Activated CD4-positive, alpha-beta T cell treated with anti-CD3 and anti-CD28 coated beads, Interleukin-2, amount 50 U/mL, for 48 hours (primary cell): ENCODE measurements around the gene AEN.
A peak's percentile ranks its signal among the peaks of the same experiment; 100 is the strongest.

ENCODE experiments used
- DNase-seq, 2 experiments: peaks; one replicate each; pipeline ENCODE4 v3.0.0-alpha.2; 2020

Gene AEN

DNA sequence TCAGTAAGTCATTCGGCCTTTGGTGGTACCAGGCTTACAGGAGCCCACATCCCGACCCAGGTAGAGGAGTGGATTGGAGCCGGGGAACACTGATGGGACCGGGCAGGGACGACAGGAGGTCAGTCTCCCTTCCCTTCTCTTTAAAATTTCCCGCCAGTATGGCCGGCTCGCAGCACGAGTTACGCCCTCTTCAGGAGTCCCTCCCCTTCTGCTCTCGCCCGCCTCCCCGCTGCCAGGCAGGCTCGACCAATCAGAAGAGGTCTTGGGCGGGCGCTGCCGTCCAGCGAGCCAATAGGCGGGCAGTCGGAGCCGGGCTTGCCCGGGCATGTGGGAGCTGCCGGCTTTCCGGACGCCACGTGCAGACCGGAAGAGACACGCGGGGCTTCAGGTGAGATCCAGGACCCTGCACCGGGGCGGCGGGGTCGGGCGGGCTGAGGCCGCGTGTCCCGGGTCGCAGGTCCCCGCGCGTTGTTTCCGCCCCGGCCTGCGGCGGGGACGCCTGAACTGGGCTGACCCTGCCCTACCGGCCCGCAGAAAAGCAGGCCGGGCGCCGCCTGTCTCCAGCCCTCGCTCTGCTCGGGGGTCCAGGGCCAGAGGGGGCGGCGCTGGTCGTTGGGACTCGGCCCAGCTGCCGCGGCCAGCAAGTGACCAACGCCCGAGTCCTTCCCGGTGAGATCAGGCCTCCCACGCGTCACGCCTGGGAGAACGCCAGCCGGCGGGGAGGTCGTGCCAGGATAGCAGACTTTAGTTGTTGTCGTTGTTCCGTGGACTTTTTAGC lies at the start of gene AEN:
AEN (plus strand) TSS at position 346 of the 778 bp plus-strand sequence. CDS start 4,870 bp downstream, outside the sequence.
- DNase-seq = peak; percentile 93 to 95

DNA sequence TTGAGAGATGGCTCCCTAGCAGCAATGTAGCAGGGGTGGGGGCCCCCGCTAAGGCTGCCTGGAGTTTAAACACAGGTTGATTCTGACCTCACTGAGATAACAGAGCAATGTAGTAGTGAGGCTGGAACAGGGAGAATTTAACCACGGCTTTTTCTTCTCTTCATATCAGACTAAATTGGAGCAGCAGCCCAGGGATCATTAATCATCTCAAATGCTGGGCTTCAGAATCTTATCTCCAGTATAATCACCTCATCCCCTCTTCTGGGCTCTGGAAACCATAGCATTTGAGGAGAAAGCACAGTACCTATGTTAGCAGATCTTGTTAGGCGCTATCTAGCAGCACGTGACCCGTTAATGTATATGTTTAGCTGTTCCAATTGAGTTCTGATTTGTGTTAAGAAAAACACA lies 49.3 kb upstream of the AEN start:
- DNase-seq = no peak

GRCh38 chr15:88574077-88574476 lies 47.1 kb upstream of the AEN start:
- DNase-seq = no peak

GRCh38 chr15:88574655-88575054 lies 46.5 kb upstream of the AEN start:
- DNase-seq = no peak

GRCh38 chr15:88579322-88579721 lies 41.8 kb upstream of the AEN start:
- no peak for DNase-seq

DNA sequence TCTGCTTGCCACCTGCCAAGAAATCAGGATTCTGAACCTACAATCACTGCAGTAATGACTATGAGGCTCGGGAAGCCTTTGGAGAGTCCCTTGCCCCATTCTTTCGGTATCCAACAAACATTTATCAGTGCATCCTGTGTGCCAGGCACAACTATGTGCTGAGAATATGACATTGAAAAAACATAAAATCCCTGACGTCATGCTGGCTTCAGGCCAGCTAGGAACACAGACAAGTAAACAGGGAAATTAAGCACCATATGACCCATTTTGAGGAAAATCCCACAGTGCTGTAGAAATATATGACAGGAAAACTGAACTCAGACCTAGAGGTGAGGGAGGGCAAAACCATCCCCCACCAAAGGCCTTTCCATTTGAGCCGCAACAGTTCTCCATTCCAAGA lies 40.6 kb upstream of the AEN start:
- DNase-seq = no peak

GRCh38 chr15:88586401-88587162 lies 34.6 kb upstream of the AEN start:
- DNase-seq = no peak

DNA sequence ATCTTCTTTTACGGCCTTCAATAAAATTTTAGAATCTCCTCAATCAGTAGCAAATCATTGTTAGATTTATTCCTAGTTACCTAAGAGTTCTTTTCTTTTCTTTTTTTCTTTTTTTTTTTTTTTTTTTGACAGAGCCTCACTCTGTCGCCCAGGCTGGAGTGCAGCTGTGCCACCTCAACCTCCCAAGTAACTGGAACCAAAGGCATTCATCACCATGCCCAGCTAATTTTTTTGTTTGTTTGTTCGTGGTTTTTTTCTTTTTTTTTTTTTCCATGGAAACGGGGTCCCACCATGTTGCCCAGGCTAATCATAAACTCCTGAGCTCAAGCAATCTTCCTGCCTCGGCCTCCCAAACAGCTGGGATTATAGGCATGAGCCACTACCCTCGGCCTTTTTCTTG lies 30.4 kb upstream of the AEN start:
- DNase-seq = no peak

DNA sequence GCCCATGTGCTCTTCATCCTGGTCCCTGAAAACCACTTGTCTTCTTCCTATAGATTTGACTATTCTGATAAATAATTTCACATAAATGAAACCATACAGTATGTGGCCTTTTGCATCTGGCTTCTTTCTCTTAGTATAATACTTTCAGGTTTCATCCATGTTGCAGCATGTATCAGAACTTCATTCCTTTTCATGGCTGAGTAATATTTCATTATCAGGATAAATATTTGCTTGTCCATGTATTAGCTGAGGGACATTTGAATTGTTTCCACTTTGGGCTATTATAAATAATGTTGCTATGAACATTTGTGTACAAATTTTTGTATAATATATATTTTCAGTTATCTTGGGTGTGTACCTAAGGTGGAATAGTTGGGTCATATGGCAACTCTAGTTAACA lies 29.8 kb upstream of the AEN start:
- DNase-seq = no peak

GRCh38 chr15:88603885-88604284 lies 17.3 kb upstream of the AEN start:
- DNase-seq = no peak

DNA sequence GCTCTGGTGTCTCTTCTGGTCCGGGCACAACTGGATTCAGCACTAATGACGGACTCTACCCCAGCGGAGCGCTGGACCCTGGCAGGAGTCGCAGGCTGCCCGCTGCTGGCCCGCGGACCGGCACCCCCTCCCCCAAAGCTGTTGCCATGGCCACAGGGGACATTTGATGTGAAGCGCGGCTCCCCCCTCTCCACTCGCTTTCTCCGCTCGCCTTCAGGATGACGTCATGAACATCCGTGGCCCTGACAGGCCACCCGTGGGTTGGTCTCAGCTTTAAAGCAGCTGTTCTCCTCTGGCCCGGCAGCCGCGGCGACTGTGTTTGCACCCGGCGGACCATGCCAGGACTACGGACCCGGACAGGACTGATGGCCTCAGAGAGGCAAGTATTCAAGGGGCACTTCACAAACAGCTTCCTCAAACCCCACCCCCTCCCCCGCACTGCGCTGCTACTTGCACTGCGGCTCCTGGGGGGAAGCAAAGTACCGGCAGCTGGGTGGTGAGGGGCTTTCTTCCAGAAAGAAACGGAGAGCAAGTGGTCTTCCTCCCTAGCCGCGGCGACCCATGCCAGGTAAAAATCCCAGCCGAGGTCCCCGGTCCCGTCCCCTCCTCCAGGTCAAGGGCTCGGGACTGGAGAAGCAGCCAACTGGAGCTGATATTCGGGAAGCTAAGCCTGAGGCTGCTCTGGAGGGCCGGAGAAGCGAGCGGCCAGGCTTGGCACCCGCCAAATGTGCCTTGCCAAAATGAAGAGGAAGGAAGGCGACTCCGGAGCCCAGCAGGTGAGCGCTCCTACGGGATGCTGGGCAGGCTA lies 16.6 kb upstream of the AEN start:
- DNase-seq = no peak

- peak; percentile 53 to 65 for DNase-seq
These were observed 15.7 kb upstream of the AEN start for GRCh38 chr15:88605189-88606069.

DNA sequence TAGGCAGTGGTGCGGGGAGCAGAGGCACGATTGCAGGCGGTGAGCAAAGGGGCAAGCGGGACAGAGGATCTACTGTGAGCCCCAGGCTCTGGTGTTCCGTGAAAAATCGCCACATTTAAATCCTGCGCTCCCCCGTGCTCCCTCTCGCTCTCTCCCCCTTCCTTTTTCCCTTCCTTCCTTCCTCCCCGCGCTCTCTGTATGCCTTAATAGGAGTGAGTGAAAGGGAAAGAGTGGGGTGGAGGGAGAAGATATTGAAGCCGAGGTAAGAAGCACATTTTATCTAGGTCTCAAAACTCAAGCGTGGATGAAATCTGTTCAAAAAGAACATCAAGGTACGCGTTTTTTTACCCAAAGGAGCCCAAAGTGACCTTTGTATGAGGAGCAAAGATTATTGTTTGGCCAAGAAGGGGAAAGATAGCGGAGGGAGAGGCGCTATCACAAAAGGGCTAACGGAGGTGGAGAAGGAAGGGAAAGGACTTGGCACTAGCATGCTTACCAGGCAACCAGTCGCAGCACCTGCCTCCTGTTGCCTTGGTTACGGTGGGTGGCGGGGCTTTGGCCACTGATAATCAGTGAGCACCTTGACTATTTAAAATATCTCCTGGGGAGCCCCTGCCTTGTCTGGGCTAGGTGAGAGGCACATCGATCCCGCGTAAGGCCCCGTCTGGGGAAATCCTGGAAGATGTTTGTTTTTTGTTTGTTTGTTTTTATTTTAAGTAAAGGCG lies 14.9 kb upstream of the AEN start:
- DNase-seq = no peak

- no peak for DNase-seq
These were observed 13.2 kb upstream of the AEN start for GRCh38 chr15:88607951-88608350.

GRCh38 chr15:88608607-88609181 lies 12.4 kb upstream of the AEN start:
- no peak for DNase-seq

- DNase-seq = no peak
These were observed 11.6 kb upstream of the AEN start for GRCh38 chr15:88609344-88610090.

DNA sequence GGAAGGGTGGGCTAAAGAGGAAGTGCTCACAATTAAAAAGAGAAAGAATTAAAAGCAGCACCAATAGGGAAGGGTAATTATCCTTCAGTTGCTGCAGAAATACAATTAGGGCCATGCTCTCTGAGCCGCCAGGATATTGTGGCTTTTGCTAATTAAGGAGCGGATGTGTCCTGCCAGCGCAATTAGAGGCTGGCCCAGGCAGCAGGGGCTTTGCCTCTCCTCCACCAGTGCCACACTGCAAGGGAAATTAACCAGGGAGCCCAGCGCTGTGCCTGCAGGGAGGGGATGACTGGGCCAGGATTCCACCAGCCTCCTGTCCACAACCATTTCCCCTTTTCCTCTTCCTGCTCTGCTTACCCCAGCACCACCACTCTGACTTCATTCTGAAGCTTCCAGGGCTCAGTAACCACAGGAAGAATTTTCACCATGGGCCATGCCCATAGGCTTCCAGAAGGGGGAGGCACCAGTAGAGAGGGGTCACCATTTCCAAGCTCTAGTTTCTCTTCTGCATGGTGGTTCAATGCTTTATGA lies 10.4 kb upstream of the AEN start:
- no peak for DNase-seq

DNA sequence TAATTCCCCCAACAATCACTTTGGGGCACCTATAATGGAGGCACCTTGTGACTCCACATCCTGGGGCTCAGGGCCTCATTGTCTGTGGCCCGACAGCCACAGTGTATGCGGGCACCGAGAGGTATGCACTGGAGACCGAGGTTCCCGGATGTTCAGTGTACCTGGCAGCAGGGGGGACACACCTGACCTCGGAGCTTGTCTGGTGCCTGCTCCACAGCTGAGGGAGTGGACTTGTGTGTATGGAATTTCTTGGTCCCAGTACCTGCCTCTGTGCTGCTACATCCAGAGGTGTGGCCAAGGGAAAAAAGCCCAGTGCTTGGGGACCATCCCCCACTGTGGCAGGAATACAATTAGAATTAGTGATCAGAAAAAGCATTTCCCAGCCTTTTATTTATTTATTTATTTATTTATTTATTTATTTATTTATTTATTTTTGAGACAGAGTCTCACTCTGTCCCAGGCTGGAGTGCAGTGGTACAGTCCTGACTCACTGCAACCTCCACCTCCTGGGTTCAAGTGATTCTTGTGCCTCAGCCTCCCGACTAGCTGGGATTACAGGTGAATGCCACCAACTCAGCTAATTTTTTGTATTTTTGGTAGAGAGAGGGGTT lies 8.8 kb upstream of the AEN start:
- no peak for DNase-seq

DNA sequence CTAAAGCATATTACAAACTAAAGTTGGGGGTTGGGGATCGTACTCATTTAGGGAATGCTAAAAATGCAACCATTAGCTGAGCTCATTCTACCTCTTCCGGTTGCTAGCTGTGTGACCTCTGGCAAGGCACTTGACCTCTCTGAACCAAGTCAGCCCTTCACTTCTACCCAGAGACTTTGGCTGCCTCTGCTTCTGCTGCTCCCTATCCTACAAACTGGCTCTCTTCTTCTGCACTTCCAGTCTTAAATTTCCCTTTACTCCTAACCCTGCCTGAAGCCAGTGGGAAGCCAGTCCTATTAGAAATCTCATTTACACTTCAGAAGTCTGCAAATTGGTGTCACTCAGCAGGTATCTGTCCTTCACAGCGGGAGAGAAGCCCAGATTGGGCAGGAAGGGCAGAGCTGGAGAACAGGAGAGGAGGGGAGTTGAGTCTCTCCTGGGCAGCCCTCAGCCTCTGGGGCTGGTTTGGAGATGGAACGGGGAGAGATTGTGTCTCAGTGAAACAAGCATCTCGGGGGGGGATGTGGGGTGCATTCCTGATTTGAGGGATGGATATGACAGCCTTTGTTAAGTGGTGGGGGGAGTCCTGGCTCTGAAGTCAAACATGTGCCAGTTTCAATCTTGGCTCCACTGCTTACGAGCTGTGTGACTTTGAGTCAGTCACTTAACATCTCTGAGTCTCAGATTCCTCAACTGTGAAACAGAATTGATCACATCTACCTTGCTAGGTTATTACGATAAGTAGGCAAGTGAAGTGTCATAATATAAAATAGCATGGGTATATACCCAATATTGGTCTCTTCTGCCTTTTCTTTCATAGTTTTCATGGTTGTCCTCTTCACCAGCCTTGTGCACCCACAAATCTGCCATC lies 7.8 kb upstream of the AEN start:
- DNase-seq = no peak
